CD14-positive monocyte (primary cell): ENCODE data around the gene LRP1B. TPM values are rescaled to one million over a fixed set of nuclear protein-coding genes. Genes with fewer than 3 reads are reported as not detected.

Experiments used
- DNase-seq, 3 donors: peaks; one replicate each; pipeline ENCODE4 v3.0.0-alpha.2; 2011 to 2022
- H2AFZ ChIP-seq: 2 replicates; pipeline ENCODE4 v1.6.0; 2012; ENCODE audit warnings: mild to moderate bottlenecking, low read depth, low read length, inconsistent platforms; ENCODE audit not compliant: insufficient read depth, poor library complexity, severe bottlenecking
- H3K27ac ChIP-seq, 2 donors: 1 replicate in 1 of 2; 2 replicates in 1 of 2; pipeline ENCODE4 v1.5.1; 2012 to 2013; ENCODE audit warnings: low read length in 2 of 2, control low read depth in 1 of 2, inconsistent platforms in 1 of 2, low read depth in 1 of 2, mild to moderate bottlenecking in 1 of 2
- H3K27me3 ChIP-seq, 2 donors: one replicate each; pipeline versions ENCODE4 v1.6.0 to v1.6.1; 2011 to 2013; ENCODE audit warnings: low read length in 2 of 2; ENCODE audit not compliant: control insufficient read depth in 2 of 2, insufficient read depth in 2 of 2
- H3K36me3 ChIP-seq, 2 donors: replicated peaks in 1 of 2; 1 replicate in 1 of 2; 2 replicates in 1 of 2; pipeline versions ENCODE4 v1.5.1 to v1.6.1; 2012 to 2013; ENCODE audit warnings: low read length in 2 of 2, control low read depth in 1 of 2, inconsistent platforms in 1 of 2, mild to moderate bottlenecking in 1 of 2; ENCODE audit not compliant: insufficient read depth in 2 of 2, control insufficient read depth in 1 of 2
- H3K4me1 ChIP-seq, 2 donors: 1 replicate in 1 of 2; 2 replicates in 1 of 2; pipeline versions ENCODE4 v1.5.1 to v1.6.1; 2012 to 2013; ENCODE audit warnings: low read length in 2 of 2, control low read depth in 1 of 2, inconsistent platforms in 1 of 2, mild to moderate bottlenecking in 1 of 2, moderate library complexity in 1 of 2; ENCODE audit not compliant: insufficient read depth in 2 of 2, control insufficient read depth in 1 of 2
- H3K4me2 ChIP-seq: replicated peaks from 2 replicates; pipeline ENCODE3; 2012; ENCODE audit warnings: low read length, moderate library complexity, mild to moderate bottlenecking; ENCODE audit not compliant: poor library complexity, severe bottlenecking; ENCODE audit errors: extremely low read depth
- H3K4me3 ChIP-seq, 3 experiments: fragments of 200-600 bp in 1 of 3; sonication (generic) in 1 of 3; replicated peaks in 1 of 3; 1 replicate in 2 of 3; 2 replicates in 1 of 3; pipeline ENCODE4 v1.5.1; 2011 to 2013; ENCODE audit warnings: low read length in 3 of 3, mild to moderate bottlenecking in 3 of 3, control low read depth in 2 of 3, low read depth in 2 of 3, inconsistent platforms in 1 of 3, moderate library complexity in 1 of 3
- H3K79me2 ChIP-seq: 2 replicates; pipeline ENCODE4 v1.6.0; 2012; ENCODE audit warnings: mild to moderate bottlenecking, control low read depth, inconsistent platforms, low read length, moderate library complexity; ENCODE audit not compliant: insufficient read depth
- H3K9ac ChIP-seq: 2 replicates; pipeline ENCODE4 v1.6.0; 2017; ENCODE audit warnings: low read length, mild to moderate bottlenecking; ENCODE audit not compliant: insufficient read depth, poor library complexity, severe bottlenecking
- H3K9me3 ChIP-seq, 2 donors: replicated peaks in 1 of 2; 1 replicate in 1 of 2; 2 replicates in 1 of 2; pipeline versions ENCODE4 v1.5.1 to v1.6.1; 2012 to 2013; ENCODE audit warnings: low read length in 2 of 2, control low read depth in 1 of 2; ENCODE audit not compliant: control insufficient read depth in 1 of 2, insufficient read depth in 1 of 2
- H4K20me1 ChIP-seq: 2 replicates; pipeline ENCODE4 v1.6.0; 2012; ENCODE audit warnings: mild to moderate bottlenecking, low read length, control low read depth, moderate library complexity; ENCODE audit not compliant: insufficient read depth
- H3K27ac Mint-ChIP-seq, 7 donors: one replicate each; pipeline ENCODE4 v1.8.0; 2020; ENCODE audit warnings: mild to moderate bottlenecking in 7 of 7, mixed read lengths in 7 of 7, moderate library complexity in 6 of 7, inconsistent platforms in 2 of 7
- H3K27me3 Mint-ChIP-seq, 3 donors: one replicate each; pipeline ENCODE4 v1.8.0; 2021 to 2022; ENCODE audit warnings: low read depth in 3 of 3, mild to moderate bottlenecking in 3 of 3, mixed read lengths in 3 of 3, moderate library complexity in 3 of 3, inconsistent platforms in 1 of 3
- H3K36me3 Mint-ChIP-seq, 2 donors: one replicate each; pipeline ENCODE4 v1.8.0; 2020; ENCODE audit warnings: mixed read lengths in 2 of 2, inconsistent platforms in 1 of 2, mild to moderate bottlenecking in 1 of 2
- H3K4me1 Mint-ChIP-seq: one replicate; pipeline ENCODE4 v1.8.0; 2020; ENCODE audit warnings: mild to moderate bottlenecking, mixed read lengths
- H3K4me3 Mint-ChIP-seq, 2 donors: one replicate each; pipeline ENCODE4 v1.8.0; 2020; ENCODE audit warnings: mild to moderate bottlenecking in 2 of 2, mixed read lengths in 2 of 2, moderate library complexity in 1 of 2
- H3K9me3 Mint-ChIP-seq, 7 donors: one replicate each; pipeline ENCODE4 v1.8.0; 2020 to 2022; ENCODE audit warnings: mixed read lengths in 7 of 7, mild to moderate bottlenecking in 6 of 7, moderate library complexity in 6 of 7, inconsistent platforms in 2 of 7
- CTCF ChIP-seq: fragments of 200-600 bp; IDR thresholded peaks from one replicate; pipeline ENCODE4 v1.8.0; 2022; ENCODE audit warnings: antibody characterized with exemption, mild to moderate bottlenecking
- WGBS: methylation state at CpG from one replicate; pipeline ENCODE4 v1.1.5; 2013; ENCODE audit warnings: missing lambda C conversion rate; ENCODE audit not compliant: insufficient coverage; 5-methylcytosine and 5-hydroxymethylcytosine counted together
- intact Hi-C, 2 donors: fragments of 100-400 bp; cut with micrococcal nuclease; formaldehyde crosslinking; loops; one replicate each; pipeline versions ENCODE4 v1.15.0 to v1.15.1; 2023
- polyA plus RNA-seq, 3 donors: library from polyadenylated mRNA; depleted of rRNA in 1 of 3; unstranded in 2 of 3; stranded (reverse) in 1 of 3; fragments of 300-500 nt in 2 of 3; fragments of >200 nt in 1 of 3; fragmentation: Illumina TruSeq in 2 of 3; gene quantifications; 1 replicate in 2 of 3; 2 replicates in 1 of 3; pipeline ENCODE4 v1.2.3, GENCODE V29; 2012 to 2021

Gene LRP1B
- polyA plus RNA-seq, 3 donors, result not detected

- no peak overlapping the region for H3K27ac Mint-ChIP-seq
- no peak for DNase-seq
- H3K9me3 Mint-ChIP-seq, result no peaks in the 10 kb centered on the region
- Histone ChIP-seq H3K4me1 (no peaks in the 10 kb centered on the region), H2AFZ (no peak overlapping the region), H3K9ac (no peak overlapping the region), H3K36me3 (no peaks in the 10 kb centered on the region), H4K20me1 (no peaks in the 10 kb centered on the region), H3K4me3 (no peak overlapping the region), H3K4me2 (no peak overlapping the region), H3K79me2 (no peaks in the 10 kb centered on the region), H3K27me3 (no peaks in the 10 kb centered on the region), H3K27ac (no peak overlapping the region), H3K9me3 (no peaks in the 10 kb centered on the region)
- intact Hi-C loops, result no loop called here
- no CpG with 5 or more reads among the region's 2 CpGs for WGBS
- H3K27me3 Mint-ChIP-seq, result peaks cover 2 to 4% (median 4%) of the 10 kb centered on the region in 3 donors
- no peaks in the 10 kb centered on the region for H3K36me3 Mint-ChIP-seq
- TF ChIP-seq CTCF, result no peak
- no peaks in the 10 kb centered on the region for H3K4me1 Mint-ChIP-seq
- no peak overlapping the region for H3K4me3 Mint-ChIP-seq
Measured at GRCh38 chr2:142144547-142144946, 13.7 kb upstream of the LRP1B start.

- no peak for TF ChIP-seq CTCF
- H3K36me3 ChIP-seq, result no peaks in the 10 kb centered on the region
- H3K79me2 ChIP-seq, result no peaks in the 10 kb centered on the region
- no peaks in the 10 kb centered on the region for H3K9me3 Mint-ChIP-seq
- no peaks in the 10 kb centered on the region for H3K9me3 ChIP-seq
- 86% methylated on average over 1 of the region's 3 CpGs for WGBS
- H3K27ac ChIP-seq, result no peak overlapping the region
- no peak overlapping the region for H3K4me3 ChIP-seq
- H3K4me2 ChIP-seq, result no peak overlapping the region
- H3K27ac Mint-ChIP-seq, result no peak overlapping the region
- no peaks in the 10 kb centered on the region for H3K4me1 Mint-ChIP-seq
- intact Hi-C loops, result no loop called here
- DNase-seq, result peak in 1 of 3 donors; percentile 3
- no peaks in the 10 kb centered on the region for H3K36me3 Mint-ChIP-seq
- H3K9ac ChIP-seq, result no peak overlapping the region
- no peaks in the 10 kb centered on the region for H3K27me3 ChIP-seq
- no peak overlapping the region for H2AFZ ChIP-seq
- H4K20me1 ChIP-seq, result no peaks in the 10 kb centered on the region
- no peaks in the 10 kb centered on the region for H3K4me1 ChIP-seq
- H3K4me3 Mint-ChIP-seq, result no peak overlapping the region
- peaks cover 4 to 5% (median 4%) of the 10 kb centered on the region in 3 donors for H3K27me3 Mint-ChIP-seq
Measured at GRCh38 chr2:142142595-142142994, 11.8 kb upstream of the LRP1B start.
